ENCODE data around the gene ZNF331.

- TF ChIP-seq POLR2AphosphoS5 (IDR thresholded peaks at IDR 0.05; ENCODE audit: low read depth) (no peak), SPI1 (IDR thresholded peaks at IDR 0.05; ENCODE audit: borderline replicate concordance, low read depth) (no peak), CTCF (IDR thresholded peaks at IDR 0.05; ENCODE audit: insufficient read depth, low read length) (no peak), REST (IDR thresholded peaks at IDR 0.05; ENCODE audit: insufficient replicate concordance, low read depth) (no peak)
Observed at GRCh38 chr19:53531457-53531856, 6.5 kb upstream of the ZNF331 start.

All from HL-60 (cell line).